NCI-H1092 treated with DMSO at 0.1 percent for 48 hours (cell line): ENCODE measurements around the gene BCL2L11.

Experiments
- DNase-seq: peaks from one replicate; lab custom pipeline; 2025; lab: John Stamatoyannopoulos, UW

Gene BCL2L11

GRCh38 chr2:111191877-111192276 is 71.2 kb downstream of the BCL2L11 start:
- DNase-seq = no peak

GRCh38 chr2:111192776-111193368 is 72.2 kb downstream of the BCL2L11 start:
- DNase-seq = no peak

- no peak for DNase-seq
Measured at GRCh38 chr2:111194835-111195621, 74.3 kb downstream of the BCL2L11 start.

GRCh38 chr2:111196435-111196834 is 75.7 kb downstream of the BCL2L11 start:
- no peak for DNase-seq

- no peak for DNase-seq
Measured at GRCh38 chr2:111198701-111199100, 78.0 kb downstream of the BCL2L11 start.

- DNase-seq = no peak
Measured at GRCh38 chr2:111199840-111200239, 79.1 kb downstream of the BCL2L11 start.

GRCh38 chr2:111200333-111200881 is 79.7 kb downstream of the BCL2L11 start:
- DNase-seq = peak; percentile 71

- DNase-seq = no peak
Measured at GRCh38 chr2:111201214-111201613, 80.5 kb downstream of the BCL2L11 start.

GRCh38 chr2:111202266-111203040 is 81.7 kb downstream of the BCL2L11 start:
- DNase-seq = no peak

- DNase-seq = no peak
Measured at GRCh38 chr2:111204706-111205105, 84.0 kb downstream of the BCL2L11 start.

- DNase-seq = no peak
Measured at GRCh38 chr2:111205774-111206173, 85.1 kb downstream of the BCL2L11 start.

GRCh38 chr2:111207851-111208250 is 87.1 kb downstream of the BCL2L11 start:
- no peak for DNase-seq

GRCh38 chr2:111208639-111209038 is 87.9 kb downstream of the BCL2L11 start:
- DNase-seq = no peak

GRCh38 chr2:111209045-111209514 is 88.4 kb downstream of the BCL2L11 start:
- DNase-seq = no peak

- no peak for DNase-seq
Measured at GRCh38 chr2:111210036-111210435, 89.3 kb downstream of the BCL2L11 start.

GRCh38 chr2:111213877-111214276 is 93.2 kb downstream of the BCL2L11 start:
- no peak for DNase-seq

- no peak for DNase-seq
Measured at GRCh38 chr2:111216811-111217652, 96.3 kb downstream of the BCL2L11 start.
